Psoas muscle (tissue), 8 donors: ENCODE results near the gene ZC3H8. TPM values are rescaled to one million over a fixed set of nuclear protein-coding genes. Genes with fewer than 3 reads are reported as not detected.

Experiments used
- ATAC-seq, 4 donors: fragments of 200-7000 bp; cut with Tn5 transposase; one replicate each; pipeline ENCODE4 v1.9.1; 2020; ENCODE audit warnings: moderate library complexity in 3 of 4, mild to moderate bottlenecking in 2 of 4
- DNase-seq, 2 donors: peaks; one replicate each; pipeline ENCODE4 v3.0.0-alpha.2; 2020
- H3K27ac ChIP-seq: fragments of 200-600 bp; one replicate; pipeline ENCODE4 v1.8.0; 2022
- H3K27me3 ChIP-seq, 3 donors: fragments of 200-600 bp in 1 of 3; one replicate each; pipeline versions ENCODE4 v1.6.1 to v1.8.0; 2013 to 2022; ENCODE audit warnings: low read length in 2 of 3, mild to moderate bottlenecking in 2 of 3, moderate library complexity in 1 of 3; ENCODE audit not compliant: insufficient read depth in 3 of 3
- H3K36me3 ChIP-seq, 2 donors: fragments of 200-600 bp in 1 of 2; one replicate each; pipeline versions ENCODE4 v1.6.1 to v1.8.0; 2013 to 2022; ENCODE audit warnings: low read depth in 1 of 2, mild to moderate bottlenecking in 1 of 2, moderate library complexity in 1 of 2; ENCODE audit not compliant: insufficient read depth in 1 of 2
- H3K4me1 ChIP-seq: fragments of 200-600 bp; one replicate; pipeline ENCODE4 v1.8.0; 2022
- H3K4me3 ChIP-seq: fragments of 200-600 bp; one replicate; pipeline ENCODE4 v1.8.0; 2022; ENCODE audit warnings: mild to moderate bottlenecking
- H3K9me3 ChIP-seq: fragments of 200-600 bp; one replicate; pipeline ENCODE4 v1.8.0; 2022
- WGBS, 3 donors: extraction: QIAGEN DNeasy Blood & Tissue Kit; methylation state at CpG; one replicate each; pipeline versions ENCODE4 v1.1.6 to v1.1.7; 2013; 5-methylcytosine and 5-hydroxymethylcytosine counted together
- intact Hi-C, 2 donors: fragments of 100-400 bp; cut with DNase I; formaldehyde crosslinking; loops; one replicate each; pipeline versions ENCODE4 v1.11.0 to v1.14.2; 2022
- polyA plus RNA-seq, 3 donors: library from polyadenylated mRNA; stranded (reverse); fragments of 200-250 nt; gene quantifications; one replicate each; pipeline ENCODE4 v1.2.3, GENCODE V29; 2013
- total RNA-seq, 4 donors: library from RNA; stranded (reverse); fragmentation: NEBNext Ultra II Directional in 2 of 4; extraction: Animal tissue kit (Norgen Biotek cat#: 25700) in 2 of 4; gene quantifications; one replicate each; pipeline versions ENCODE4 v1.2.1 to v1.2.4, GENCODE V29; 2021 to 2023
- TF ChIP-seq, protein P1 (sequence below): fragments of 200-600 bp; IDR thresholded peaks from one replicate; pipeline ENCODE4 v1.8.0; 2022; ENCODE audit warnings: antibody characterized with exemption
- donor health status: healthy with polysubstance abuse.
- donor health status: DM: no; HTN: no; CAD: no; lungs with moderate emphysema.
- donor health status: Bipolar disorder and iron deficiency.
- donor health status: healthy.
- donor health status: DM: yes; HTN: yes; CAD: no.
- donor health status: DM: no; HTN: no; CAD: no.
- donor health status: DM: no; HTN: no; CAD: no.
- donor health status: DM: yes; HTN: yes; CAD: no.

Gene ZC3H8
- total and polyA plus RNA-seq, 7 donors = 8.3 to 22.5 (median 15.2) TPM

GRCh38 chr2:112168422-112169124, 86.3 kb downstream of the ZC3H8 start:
- WGBS, 3 donors = 34 to 60% (median 40%) methylated on average over 10 of the region's 10 CpGs
- TF ChIP-seq, protein P1, sequence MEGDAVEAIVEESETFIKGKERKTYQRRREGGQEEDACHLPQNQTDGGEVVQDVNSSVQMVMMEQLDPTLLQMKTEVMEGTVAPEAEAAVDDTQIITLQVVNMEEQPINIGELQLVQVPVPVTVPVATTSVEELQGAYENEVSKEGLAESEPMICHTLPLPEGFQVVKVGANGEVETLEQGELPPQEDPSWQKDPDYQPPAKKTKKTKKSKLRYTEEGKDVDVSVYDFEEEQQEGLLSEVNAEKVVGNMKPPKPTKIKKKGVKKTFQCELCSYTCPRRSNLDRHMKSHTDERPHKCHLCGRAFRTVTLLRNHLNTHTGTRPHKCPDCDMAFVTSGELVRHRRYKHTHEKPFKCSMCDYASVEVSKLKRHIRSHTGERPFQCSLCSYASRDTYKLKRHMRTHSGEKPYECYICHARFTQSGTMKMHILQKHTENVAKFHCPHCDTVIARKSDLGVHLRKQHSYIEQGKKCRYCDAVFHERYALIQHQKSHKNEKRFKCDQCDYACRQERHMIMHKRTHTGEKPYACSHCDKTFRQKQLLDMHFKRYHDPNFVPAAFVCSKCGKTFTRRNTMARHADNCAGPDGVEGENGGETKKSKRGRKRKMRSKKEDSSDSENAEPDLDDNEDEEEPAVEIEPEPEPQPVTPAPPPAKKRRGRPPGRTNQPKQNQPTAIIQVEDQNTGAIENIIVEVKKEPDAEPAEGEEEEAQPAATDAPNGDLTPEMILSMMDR = no peak
- H3K27ac ChIP-seq = no peak overlapping the region
- H3K4me3 ChIP-seq = no peak overlapping the region
- H3K9me3 ChIP-seq = no peaks in the 10 kb centered on the region
- ATAC-seq = peak; percentile 13 to 26 (median 20)
- no peak for DNase-seq
- H3K4me1 ChIP-seq = no peaks in the 10 kb centered on the region
- peaks cover 0 to 2% (median 0%) of the 10 kb centered on the region in 3 donors for H3K27me3 ChIP-seq
- H3K36me3 ChIP-seq = no peaks in the 10 kb centered on the region
- intact Hi-C loops = no loop called here

- no peaks in the 10 kb centered on the region for H3K36me3 ChIP-seq
- intact Hi-C loops = no loop called here
- peaks cover 0 to 2% (median 0%) of the 10 kb centered on the region in 3 donors for H3K27me3 ChIP-seq
- H3K9me3 ChIP-seq = no peaks in the 10 kb centered on the region
- no peak for DNase-seq
- ATAC-seq = no peak
- TF ChIP-seq, protein P1 = no peak
- H3K4me1 ChIP-seq = no peaks in the 10 kb centered on the region
- 84 to 89% (median 85%) methylated on average over 14 of the region's 14 CpGs for WGBS, 3 donors
- no peak overlapping the region for H3K4me3 ChIP-seq
- no peak overlapping the region for H3K27ac ChIP-seq
Observed at GRCh38 chr2:112166806-112167499, 87.9 kb downstream of the ZC3H8 start.

- Histone ChIP-seq H3K36me3 (no peaks in the 10 kb centered on the region), H3K4me3 (no peak overlapping the region), H3K4me1 (no peaks in the 10 kb centered on the region), H3K27ac (no peak overlapping the region), H3K27me3 (peaks cover 0 to 2% (median 0%) of the 10 kb centered on the region in 3 donors), H3K9me3 (no peaks in the 10 kb centered on the region)
- DNase-seq (no peak), ATAC-seq (no peak)
- TF ChIP-seq, protein P1 = no peak
- intact Hi-C loops = no loop called here
- WGBS, 3 donors = 85 to 94% (median 87%) methylated on average over 4 of the region's 4 CpGs
Observed at GRCh38 chr2:112165296-112165695, 89.5 kb downstream of the ZC3H8 start.

DNA sequence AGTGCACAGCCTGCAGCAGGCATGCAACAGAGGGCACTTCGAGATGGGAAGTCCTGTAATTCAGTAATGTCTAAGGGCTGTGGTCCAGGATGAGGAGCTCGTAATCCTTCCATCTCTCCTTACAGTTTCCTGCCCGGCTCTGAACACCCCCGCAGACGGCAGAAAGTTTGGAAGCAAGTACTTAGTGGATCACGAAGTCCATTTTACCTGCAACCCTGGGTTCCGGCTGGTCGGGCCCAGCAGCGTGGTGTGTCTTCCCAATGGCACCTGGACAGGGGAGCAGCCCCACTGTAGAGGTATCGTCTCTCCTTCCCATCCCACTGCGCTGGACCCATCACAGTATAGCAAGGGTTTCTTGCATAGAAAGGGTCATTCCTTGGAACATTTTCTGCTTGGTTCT, 90.0 kb downstream of the ZC3H8 start:
- Histone ChIP-seq H3K9me3 (no peaks in the 10 kb centered on the region), H3K27ac (no peak overlapping the region), H3K36me3 (no peaks in the 10 kb centered on the region), H3K27me3 (peaks cover 0 to 2% (median 0%) of the 10 kb centered on the region in 3 donors), H3K4me1 (no peaks in the 10 kb centered on the region), H3K4me3 (no peak overlapping the region)
- 78 to 90% (median 88%) methylated on average over 11 of the region's 11 CpGs for WGBS, 3 donors
- TF ChIP-seq, protein P1 = no peak
- no peak for DNase-seq
- intact Hi-C loops = no loop called here
- ATAC-seq = no peak
